WI38 (cell line): ENCODE results near the gene SHISA5.
A peak's percentile ranks its signal among the peaks of the same experiment; 100 is the strongest.

ENCODE experiments used
- H3K4me3 ChIP-seq: 2 replicates; pipeline ENCODE4 v1.5.1; 2011; ENCODE audit warnings: low read depth, mild to moderate bottlenecking, control low read depth, low read length
- CTCF ChIP-seq: IDR thresholded peaks from 2 replicates; pipeline ENCODE4 v1.5.1; 2012; ENCODE audit warnings: low read depth, mild to moderate bottlenecking, control low read depth, low read length

Gene SHISA5

GRCh38 chr3:48505968-48506504 is 2.1 kb upstream of the SHISA5 start:
- no peak overlapping the region for H3K4me3 ChIP-seq
- no peak for TF ChIP-seq CTCF

GRCh38 chr3:48505146-48505545 is 1.2 kb upstream of the SHISA5 start:
- no peak for TF ChIP-seq CTCF
- H3K4me3 ChIP-seq, result no peak overlapping the region

- H3K4me3 ChIP-seq, result peak overlapping the region; percentile 73
- TF ChIP-seq CTCF, result no peak
Observed at GRCh38 chr3:48503401-48504050, 448 bp downstream of the SHISA5 start.

- peak overlapping the region; percentile 73 for H3K4me3 ChIP-seq
- TF ChIP-seq CTCF, result no peak
Observed at GRCh38 chr3:48502728-48503168, 1.2 kb downstream of the SHISA5 start.

- no peak overlapping the region for H3K4me3 ChIP-seq
- no peak for TF ChIP-seq CTCF
Observed at GRCh38 chr3:48502121-48502520, 1.9 kb downstream of the SHISA5 start.

GRCh38 chr3:48501196-48501595 is 2.8 kb downstream of the SHISA5 start:
- no peak for TF ChIP-seq CTCF
- H3K4me3 ChIP-seq, result no peak overlapping the region

- H3K4me3 ChIP-seq, result no peak overlapping the region
- TF ChIP-seq CTCF, result no peak
Observed at GRCh38 chr3:48500656-48501055, 3.3 kb downstream of the SHISA5 start.
